SK-N-SH (cell line): ENCODE measurements around the gene SLC22A6. TPM values are rescaled to one million over a fixed set of nuclear protein-coding genes. Genes with fewer than 3 reads are reported as not detected.

ENCODE experiments used
- CTCF ChIA-PET: fragments of 300-600, 350-600 bp; formaldehyde crosslinking; extraction: SDS; loops from one replicate; lab custom pipeline; 2021; lab: Yijun Ruan, JAX
- POLR2A ChIA-PET: fragments of 350-600 bp; sonication (Branson Sonifier 250); formaldehyde crosslinking; extraction: SDS; loops from one replicate; lab custom pipeline; 2020; ENCODE audit warnings: antibody characterized with exemption, inconsistent platforms; lab: Yijun Ruan, JAX
- DNase-seq: peaks from one replicate; pipeline ENCODE4 v3.0.0; 2012
- H2AFZ ChIP-seq: fragments of 200-600 bp; sonication (generic); 2 replicates; pipeline ENCODE4 v1.8.1; 2016; ENCODE audit warnings: antibody characterized with exemption, mild to moderate bottlenecking, low read depth
- H3F3A ChIP-seq: fragments of 200-600 bp; sonication (generic); replicated peaks from 2 replicates; pipeline ENCODE3; 2016; ENCODE audit warnings: antibody characterized with exemption, mild to moderate bottlenecking; ENCODE audit not compliant: insufficient read depth
- H3K27ac ChIP-seq, 2 experiments: fragments of 200-500 bp in 1 of 2; fragments of 200-600 bp in 1 of 2; sonication (Bioruptor generic) in 1 of 2; sonication (generic), shearing (Covaris generic) in 1 of 2; 2 replicates each; pipeline versions ENCODE4 v1.5.1 to v1.6.1; 2014 to 2016; ENCODE audit warnings: low read depth in 2 of 2, inconsistent platforms in 1 of 2, low read length in 1 of 2, mild to moderate bottlenecking in 1 of 2, mixed read lengths in 1 of 2
- H3K27me3 ChIP-seq: fragments of 200-600 bp; sonication (generic), shearing (Covaris generic); 2 replicates; pipeline ENCODE4 v1.6.1; 2016; ENCODE audit warnings: mixed run types; ENCODE audit not compliant: insufficient read depth
- H3K36me3 ChIP-seq, 2 experiments: fragments of 200-500 bp in 1 of 2; fragments of 200-600 bp in 1 of 2; sonication (Bioruptor generic) in 1 of 2; sonication (generic) in 1 of 2; replicated peaks in 1 of 2; 2 replicates each; pipeline versions ENCODE3 to v1.5.1; 2014 to 2016; ENCODE audit warnings: low read length in 1 of 2, mild to moderate bottlenecking in 1 of 2; ENCODE audit not compliant: insufficient read depth in 2 of 2, control insufficient read depth in 1 of 2
- H3K4me1 ChIP-seq, 2 experiments: fragments of 200-500 bp in 1 of 2; fragments of 200-600 bp in 1 of 2; sonication (Bioruptor generic) in 1 of 2; sonication (generic), shearing (Covaris generic) in 1 of 2; 2 replicates each; pipeline versions ENCODE4 v1.5.1 to v1.6.1; 2014 to 2016; ENCODE audit warnings: low read depth in 1 of 2, low read length in 1 of 2, mixed run types in 1 of 2; ENCODE audit not compliant: insufficient read depth in 2 of 2, control insufficient read depth in 1 of 2
- H3K4me2 ChIP-seq: fragments of 200-600 bp; sonication (generic), shearing (Covaris generic); 2 replicates; pipeline ENCODE4 v1.6.1; 2017; ENCODE audit warnings: mixed run types
- H3K4me3 ChIP-seq, 2 experiments: fragments of 200-500 bp in 1 of 2; fragments of 200-600 bp in 1 of 2; sonication (Bioruptor generic) in 1 of 2; sonication (generic), shearing (Covaris generic) in 1 of 2; 2 replicates each; pipeline versions ENCODE4 v1.5.1 to v1.8.1; 2014 to 2016; ENCODE audit warnings: low read depth in 2 of 2, inconsistent platforms in 1 of 2, low read length in 1 of 2, mild to moderate bottlenecking in 1 of 2, mixed read lengths in 1 of 2, moderate library complexity in 1 of 2
- H3K79me2 ChIP-seq: fragments of 200-600 bp; sonication (generic); 2 replicates; pipeline ENCODE4 v1.8.1; 2017; ENCODE audit warnings: mild to moderate bottlenecking; ENCODE audit not compliant: insufficient read depth
- H3K9ac ChIP-seq: fragments of 200-600 bp; sonication (generic); 2 replicates; pipeline ENCODE4 v1.6.1; 2017; ENCODE audit warnings: mixed run types
- H3K9me2 ChIP-seq: fragments of 200-600 bp; sonication (generic); 2 replicates; pipeline ENCODE4 v1.6.1; 2017; ENCODE audit warnings: mixed run types
- H3K9me3 ChIP-seq: fragments of 200-600 bp; sonication (generic); 2 replicates; pipeline ENCODE4 v1.6.1; 2017; ENCODE audit warnings: mixed run types, mild to moderate bottlenecking, moderate library complexity
- H4K20me1 ChIP-seq: fragments of 200-600 bp; sonication (generic); 2 replicates; pipeline ENCODE4 v1.6.1; 2017; ENCODE audit warnings: mild to moderate bottlenecking, mixed run types; ENCODE audit not compliant: insufficient read depth
- ELF1 ChIP-seq: IDR thresholded peaks from 2 replicates; pipeline ENCODE4 v1.4.0; 2012
- FOSL2 ChIP-seq: IDR thresholded peaks from 2 replicates; pipeline ENCODE4 v1.4.0; 2012; ENCODE audit warnings: low read depth, mild to moderate bottlenecking, moderate library complexity, borderline replicate concordance
- FOXJ3 ChIP-seq: sonication (generic); formaldehyde crosslinking; IDR thresholded peaks from 2 replicates; pipeline ENCODE4 v1.5.1; 2020; ENCODE audit warnings: mild to moderate bottlenecking, missing genetic modification reagents
- GABPA ChIP-seq: IDR thresholded peaks from 2 replicates; pipeline ENCODE4 v1.4.0; 2012; ENCODE audit warnings: low read depth, mild to moderate bottlenecking
- MAX ChIP-seq: IDR thresholded peaks from 2 replicates; pipeline ENCODE4 v1.4.0; 2012; ENCODE audit warnings: low read depth
- MEF2A ChIP-seq: IDR thresholded peaks from 2 replicates; pipeline ENCODE4 v1.4.0; 2012; ENCODE audit warnings: low read depth, borderline replicate concordance
- MXI1 ChIP-seq: IDR thresholded peaks from 2 replicates; pipeline ENCODE4 v1.6.1; 2012; ENCODE audit warnings: mild to moderate bottlenecking, low read depth, low read length, improper control_type of control experiment
- POLR2AphosphoS5 ChIP-seq: IDR thresholded peaks from 2 replicates; pipeline ENCODE4 v1.6.1; 2012; ENCODE audit warnings: low read depth, low read length
- RAD21 ChIP-seq: IDR thresholded peaks from 2 replicates; pipeline ENCODE4 v1.6.1; 2012; ENCODE audit warnings: mild to moderate bottlenecking, low read length
- RCOR1 ChIP-seq: fragments of 150-350 bp; IDR thresholded peaks from 2 replicates; pipeline ENCODE4 v1.6.1; 2017; ENCODE audit warnings: antibody characterized with exemption, low read length
- REST ChIP-seq: IDR thresholded peaks from 2 replicates; pipeline ENCODE4 v1.6.1; 2012; ENCODE audit warnings: mild to moderate bottlenecking, low read depth, low read length, moderate library complexity
- RFX5 ChIP-seq: IDR thresholded peaks from 2 replicates; pipeline ENCODE4 v1.6.1; 2012; ENCODE audit warnings: mild to moderate bottlenecking, improper control_type of control experiment, low read length
- SMC3 ChIP-seq: IDR thresholded peaks from 2 replicates; pipeline ENCODE4 v1.6.1; 2012; ENCODE audit warnings: low read depth, low read length, improper control_type of control experiment
- TAF1 ChIP-seq: IDR thresholded peaks from 2 replicates; pipeline ENCODE4 v1.6.1; 2012; ENCODE audit warnings: low read depth, mild to moderate bottlenecking, low read length, moderate library complexity, borderline replicate concordance
- TCF12 ChIP-seq: IDR thresholded peaks from 2 replicates; pipeline ENCODE4 v1.4.0; 2012
- USF1 ChIP-seq: IDR thresholded peaks from 2 replicates; pipeline ENCODE4 v1.4.0; 2012; ENCODE audit warnings: low read depth, borderline replicate concordance
- YY1 ChIP-seq: IDR thresholded peaks from 2 replicates; pipeline ENCODE4 v1.4.0; 2012; ENCODE audit warnings: low read depth, mild to moderate bottlenecking
- WGBS: methylation state at CpG from one replicate; pipeline ENCODE4 v1.1.6; 2017; ENCODE audit warnings: low lambda C conversion rate; 5-methylcytosine and 5-hydroxymethylcytosine counted together
- polyA plus RNA-seq, 3 experiments: library from polyadenylated mRNA; depleted of rRNA; stranded (reverse); fragments of >200 nt; gene quantifications; 2 replicates each; pipeline ENCODE4 v1.2.3, GENCODE V29; 2012

Gene SLC22A6
- polyA plus RNA-seq, 1 of the 3 experiments (the other 2 are of a cell fraction) = not detected

- Histone ChIP-seq H3K9ac (no peak overlapping the region), H4K20me1 (no peaks in the 10 kb centered on the region), H2AFZ (no peak overlapping the region), H3K4me3 (no peak overlapping the region), H3K9me2 (no peaks in the 10 kb centered on the region), H3K4me1 (peaks cover 0 to 4% of the 10 kb centered on the region in 2 experiments; a peak in 1 of 4 replicates), H3K79me2 (no peaks in the 10 kb centered on the region), H3K4me2 (no peak overlapping the region), H3K27me3 (no peaks in the 10 kb centered on the region; the same call in 1 of the 2 replicates), H3K36me3 (no peaks in the 10 kb centered on the region), H3K9me3 (no peaks in the 10 kb centered on the region), H3K27ac (no peak overlapping the region), H3F3A (no peaks in the 10 kb centered on the region)
- TF ChIP-seq RCOR1 (no peak), MAX (no peak)
- DNase-seq = no peak
- 43% methylated on average over 1 of the region's 1 CpG for WGBS
- ChIA-PET POLR2A (no interaction called here), CTCF (interaction anchor here (1.2 to 2.1 kb wide), 2 partner anchors 27 to 90 kb away, joined by 4 to 17 read pairs; no protein-coding TSS in a partner anchor)
Observed at GRCh38 chr11:62996271-62996670, 11.5 kb upstream of the SLC22A6 start.

GRCh38 chr11:62994775-62995174 lies 10.0 kb upstream of the SLC22A6 start:
- 9% methylated on average over 4 of the region's 4 CpGs for WGBS
- POLR2A ChIA-PET = no interaction called here
- CTCF ChIA-PET = interaction anchor here (1.4 to 2.1 kb wide), 5 partner anchors 20 to 89 kb away, joined by 3 to 17 read pairs (median 7); no protein-coding TSS in a partner anchor

GRCh38 chr11:62988276-62988675 lies 3.5 kb upstream of the SLC22A6 start:
- no peak overlapping the region for H3K4me3 ChIP-seq
- CTCF ChIA-PET = interaction anchor here (0.5 to 2.7 kb wide), 5 partner anchors 9 to 242 kb away, joined by 3 to 9 read pairs (median 4); no protein-coding TSS in a partner anchor
- H3K9me3 ChIP-seq = no peaks in the 10 kb centered on the region
- WGBS = 28% methylated on average over 5 of the region's 5 CpGs
- H3K9me2 ChIP-seq = no peaks in the 10 kb centered on the region
- no peaks in the 10 kb centered on the region for H3K79me2 ChIP-seq
- no peak overlapping the region for H2AFZ ChIP-seq
- no peaks in the 10 kb centered on the region for H4K20me1 ChIP-seq
- POLR2A ChIA-PET = no interaction called here
- no peak overlapping the region for H3K27ac ChIP-seq
- H3F3A ChIP-seq = no peaks in the 10 kb centered on the region
- H3K4me1 ChIP-seq = peaks cover 0 to 4% of the 10 kb centered on the region in 2 experiments; a peak in 1 of 4 replicates
- H3K36me3 ChIP-seq = no peaks in the 10 kb centered on the region
- no peak overlapping the region for H3K4me2 ChIP-seq
- no peak for DNase-seq
- no peaks in the 10 kb centered on the region; the same call in 1 of the 2 replicates for H3K27me3 ChIP-seq
- no peak overlapping the region for H3K9ac ChIP-seq
- TF ChIP-seq FOXJ3 (CRISPR knock-in tag) = no peak
- TF ChIP-seq REST = no peak
- no peak for TF ChIP-seq FOSL2
- TF ChIP-seq POLR2AphosphoS5 = no peak
- TF ChIP-seq SMC3 = no peak
- no peak for TF ChIP-seq RFX5
- TF ChIP-seq RAD21 = no peak
- TF ChIP-seq TAF1 = no peak
- no peak for TF ChIP-seq RCOR1

More at GRCh38 chr11:62994775-62995174, 10.0 kb upstream of the SLC22A6 start:
- Histone ChIP-seq H3K79me2 (no peaks in the 10 kb centered on the region), H3K4me1 (peaks cover 0 to 4% of the 10 kb centered on the region in 2 experiments; a peak in 1 of 4 replicates), H2AFZ (no peak overlapping the region), H3K4me2 (no peak overlapping the region), H3K9me2 (no peaks in the 10 kb centered on the region), H3K9me3 (no peaks in the 10 kb centered on the region), H3K27me3 (no peaks in the 10 kb centered on the region; the same call in 1 of the 2 replicates), H3F3A (no peaks in the 10 kb centered on the region), H3K36me3 (no peaks in the 10 kb centered on the region), H3K27ac (no peak overlapping the region), H3K4me3 (no peak overlapping the region), H3K9ac (no peak overlapping the region), H4K20me1 (no peaks in the 10 kb centered on the region)
- TF ChIP-seq POLR2AphosphoS5 = no peak
- no peak for TF ChIP-seq ELF1
- no peak for TF ChIP-seq MEF2A
- TF ChIP-seq TCF12 = no peak
- TF ChIP-seq MAX = no peak
- TF ChIP-seq USF1 = no peak
- TF ChIP-seq GABPA = no peak
- no peak for TF ChIP-seq SMC3
- no peak for TF ChIP-seq YY1
- TF ChIP-seq FOSL2 = no peak
- TF ChIP-seq TAF1 = no peak
- TF ChIP-seq FOXJ3 (CRISPR knock-in tag) = no peak
- TF ChIP-seq MXI1 = no peak
- no peak for DNase-seq
